ENCODE results near the gene CCDC51.

Gene CCDC51

GRCh38 chr3:48429960-48430707 is 9.8 kb downstream of the CCDC51 start, which contains the start of gene PLXNB1:
PLXNB1 (minus strand) TSS chr3:48430086; CDS start chr3:48424611, 5,475 bp downstream.
- H3K4me3 ChIP-seq (ENCODE audit: control insufficient read depth, low read depth, low read length): peak within 1 kb of the TSS; percentile 61
- TF ChIP-seq, protein P1, sequence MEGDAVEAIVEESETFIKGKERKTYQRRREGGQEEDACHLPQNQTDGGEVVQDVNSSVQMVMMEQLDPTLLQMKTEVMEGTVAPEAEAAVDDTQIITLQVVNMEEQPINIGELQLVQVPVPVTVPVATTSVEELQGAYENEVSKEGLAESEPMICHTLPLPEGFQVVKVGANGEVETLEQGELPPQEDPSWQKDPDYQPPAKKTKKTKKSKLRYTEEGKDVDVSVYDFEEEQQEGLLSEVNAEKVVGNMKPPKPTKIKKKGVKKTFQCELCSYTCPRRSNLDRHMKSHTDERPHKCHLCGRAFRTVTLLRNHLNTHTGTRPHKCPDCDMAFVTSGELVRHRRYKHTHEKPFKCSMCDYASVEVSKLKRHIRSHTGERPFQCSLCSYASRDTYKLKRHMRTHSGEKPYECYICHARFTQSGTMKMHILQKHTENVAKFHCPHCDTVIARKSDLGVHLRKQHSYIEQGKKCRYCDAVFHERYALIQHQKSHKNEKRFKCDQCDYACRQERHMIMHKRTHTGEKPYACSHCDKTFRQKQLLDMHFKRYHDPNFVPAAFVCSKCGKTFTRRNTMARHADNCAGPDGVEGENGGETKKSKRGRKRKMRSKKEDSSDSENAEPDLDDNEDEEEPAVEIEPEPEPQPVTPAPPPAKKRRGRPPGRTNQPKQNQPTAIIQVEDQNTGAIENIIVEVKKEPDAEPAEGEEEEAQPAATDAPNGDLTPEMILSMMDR (conservative IDR thresholded peaks at IDR 0.05; ENCODE audit: control insufficient read depth, insufficient read depth, low read depth, low read length): no peak
- peak; percentile 62 for DNase-seq (ENCODE audit: low read depth)

- TF ChIP-seq, protein P1 (conservative IDR thresholded peaks at IDR 0.05; ENCODE audit: control insufficient read depth, insufficient read depth, low read depth, low read length): no peak
- no peak for DNase-seq (ENCODE audit: low read depth)
Observed at GRCh38 chr3:48429317-48429959, 10.5 kb downstream of the CCDC51 start.

GRCh38 chr3:48428572-48429316 is 11.2 kb downstream of the CCDC51 start:
- H3K4me3 ChIP-seq (ENCODE audit: control insufficient read depth, low read depth, low read length): peak overlapping the region; percentile 61
- TF ChIP-seq, protein P1 (conservative IDR thresholded peaks at IDR 0.05; ENCODE audit: control insufficient read depth, insufficient read depth, low read depth, low read length): no peak
- no peak for DNase-seq (ENCODE audit: low read depth)

More at GRCh38 chr3:48429317-48429959, 10.5 kb downstream of the CCDC51 start:
- peak overlapping the region; percentile 61 for H3K4me3 ChIP-seq (ENCODE audit: control insufficient read depth, low read depth, low read length)

DNA sequence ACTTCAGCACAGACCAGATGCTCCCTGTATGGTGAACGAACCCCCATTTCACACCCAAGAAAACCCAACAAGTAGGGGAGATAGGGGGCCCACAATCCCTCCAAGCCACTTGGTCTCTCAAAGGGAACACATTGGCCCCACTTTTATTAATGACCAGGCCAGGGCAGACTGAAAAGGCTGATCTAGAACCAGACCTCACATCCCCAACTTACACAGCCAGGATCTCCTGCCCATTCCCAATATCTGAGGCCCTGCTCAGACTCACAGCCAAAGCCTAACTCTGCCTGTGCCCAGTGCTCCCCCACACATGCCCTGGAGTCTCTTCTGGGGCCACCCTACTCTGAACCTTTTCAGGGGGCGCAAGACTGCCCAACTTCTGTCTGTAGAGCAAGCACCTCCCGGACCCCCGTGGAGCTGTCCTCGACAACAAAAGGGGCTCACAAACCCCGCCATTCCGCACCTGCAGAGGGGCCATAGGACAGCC is 11.8 kb downstream of the CCDC51 start:
- peak overlapping the region; percentile 61 for H3K4me3 ChIP-seq (ENCODE audit: control insufficient read depth, low read depth, low read length)
- TF ChIP-seq, protein P1 (conservative IDR thresholded peaks at IDR 0.05; ENCODE audit: control insufficient read depth, insufficient read depth, low read depth, low read length): no peak

GRCh38 chr3:48427630-48427962 is 12.3 kb downstream of the CCDC51 start:
- TF ChIP-seq, protein P1 (conservative IDR thresholded peaks at IDR 0.05; ENCODE audit: control insufficient read depth, insufficient read depth, low read depth, low read length): no peak
- no peak overlapping the region for H3K4me3 ChIP-seq (ENCODE audit: control insufficient read depth, low read depth, low read length)
- no peak for DNase-seq (ENCODE audit: low read depth)

More for the DNA sequence above, 11.8 kb downstream of the CCDC51 start:
- no peak for DNase-seq (ENCODE audit: low read depth)

- no peak for DNase-seq (ENCODE audit: low read depth)
- no peak overlapping the region for H3K4me3 ChIP-seq (ENCODE audit: control insufficient read depth, low read depth, low read length)
- TF ChIP-seq, protein P1 (conservative IDR thresholded peaks at IDR 0.05; ENCODE audit: control insufficient read depth, insufficient read depth, low read depth, low read length): no peak
Observed at GRCh38 chr3:48426944-48427629, 12.8 kb downstream of the CCDC51 start.
